B cell (primary cell): ENCODE results near the gene CSF2RB. TPM values are rescaled to one million over a fixed set of nuclear protein-coding genes. Genes with fewer than 3 reads are reported as not detected.

Experiments used
- ATAC-seq: fragments of 200-7000 bp; cut with Tn5 transposase; one replicate; pipeline ENCODE4 v1.10.0; 2021; ENCODE audit warnings: low read depth, mild to moderate bottlenecking, moderate number of reproducible peaks, moderate library complexity
- CTCF ChIA-PET: fragments of 350-600 bp; sonication (Branson Sonifier 250); formaldehyde crosslinking; loops from one replicate; lab custom pipeline; 2021; ENCODE audit warnings: antibody characterized with exemption, inconsistent platforms; lab: Charles Lee
- POLR2A ChIA-PET: fragments of 350-600 bp; sonication (Branson Sonifier 250); formaldehyde crosslinking; loops from one replicate; lab custom pipeline; 2021; ENCODE audit warnings: antibody characterized with exemption; lab: Charles Lee
- DNase-seq: peaks from one replicate; pipeline ENCODE4 v3.0.0; 2013
- H2AFZ ChIP-seq: 2 replicates; pipeline ENCODE4 v1.6.1; 2012; ENCODE audit warnings: mild to moderate bottlenecking, low read depth, low read length; ENCODE audit not compliant: insufficient read depth, poor library complexity, severe bottlenecking
- H3K27ac ChIP-seq, 2 donors: 1 replicate in 1 of 2; 2 replicates in 1 of 2; pipeline ENCODE4 v1.5.1; 2012 to 2013; ENCODE audit warnings: low read length in 2 of 2, mild to moderate bottlenecking in 2 of 2, moderate library complexity in 1 of 2
- H3K27me3 ChIP-seq, 4 experiments: fragments of 200-600 bp in 1 of 4; sonication (generic) in 1 of 4; replicated peaks in 1 of 4; 1 replicate in 2 of 4; 2 replicates in 2 of 4; pipeline versions ENCODE4 v1.6.1 to v1.7.0; 2013 to 2016; ENCODE audit warnings: low read length in 3 of 4, mild to moderate bottlenecking in 2 of 4, mixed read lengths in 1 of 4, moderate library complexity in 1 of 4; ENCODE audit not compliant: insufficient read depth in 4 of 4, control insufficient read depth in 3 of 4; ENCODE audit errors: control extremely low read depth in 1 of 4
- H3K36me3 ChIP-seq, 2 experiments: replicated peaks in 1 of 2; 1 replicate in 1 of 2; 2 replicates in 1 of 2; pipeline versions ENCODE4 v1.6.1 to v1.7.1; 2013; ENCODE audit warnings: low read length in 1 of 2; ENCODE audit not compliant: insufficient read depth in 2 of 2, control insufficient read depth in 1 of 2; ENCODE audit errors: control extremely low read depth in 1 of 2, extremely low read depth in 1 of 2
- H3K4me1 ChIP-seq, 2 donors: fragments of 200-600 bp in 1 of 2; sonication (generic) in 1 of 2; 1 replicate in 1 of 2; 2 replicates in 1 of 2; pipeline versions ENCODE4 v1.5.1 to v1.6.1; 2013 to 2017; ENCODE audit warnings: low read length in 2 of 2; ENCODE audit not compliant: control insufficient read depth in 2 of 2, insufficient read depth in 2 of 2
- H3K4me2 ChIP-seq: replicated peaks from 2 replicates; pipeline ENCODE3; 2012; ENCODE audit warnings: mild to moderate bottlenecking, low read depth, low read length; ENCODE audit not compliant: poor library complexity, severe bottlenecking
- H3K4me3 ChIP-seq, 5 experiments: fragments of 200-600 bp in 1 of 5; sonication (generic) in 1 of 5; 1 replicate in 3 of 5; 2 replicates in 2 of 5; pipeline versions ENCODE4 v1.5.1 to v1.7.0; 2011 to 2016; ENCODE audit warnings: low read length in 4 of 5, mild to moderate bottlenecking in 4 of 5, low read depth in 2 of 5, control low read depth in 1 of 5, moderate library complexity in 1 of 5; ENCODE audit not compliant: insufficient read depth in 1 of 5; ENCODE audit errors: control extremely low read depth in 1 of 5, extremely low read depth in 1 of 5
- H3K79me2 ChIP-seq: fragments of 200-600 bp; sonication (generic); one replicate; pipeline ENCODE4 v1.6.0; 2016; ENCODE audit warnings: low read length; ENCODE audit not compliant: control insufficient read depth, insufficient read depth
- H3K9ac ChIP-seq: fragments of 200-600 bp; sonication (generic); 2 replicates; pipeline ENCODE4 v1.6.1; 2017; ENCODE audit warnings: mild to moderate bottlenecking, low read length, moderate library complexity
- H3K9me3 ChIP-seq, 3 donors: one replicate each; pipeline versions ENCODE4 v1.6.1 to v1.7.1; 2013; ENCODE audit warnings: low read length in 2 of 3; ENCODE audit not compliant: control insufficient read depth in 2 of 3, insufficient read depth in 1 of 3; ENCODE audit errors: control extremely low read depth in 1 of 3
- H4K20me1 ChIP-seq: 2 replicates; pipeline ENCODE4 v1.6.0; 2012; ENCODE audit warnings: mild to moderate bottlenecking, low read length; ENCODE audit not compliant: insufficient read depth, control insufficient read depth, poor library complexity, severe bottlenecking
- H3K27ac Mint-ChIP-seq: one replicate; pipeline ENCODE4 v1.8.0; 2021; ENCODE audit warnings: mixed read lengths
- H3K27me3 Mint-ChIP-seq: one replicate; pipeline ENCODE4 v1.8.0; 2021; ENCODE audit warnings: mixed read lengths
- H3K4me1 Mint-ChIP-seq: one replicate; pipeline ENCODE4 v1.8.0; 2021; ENCODE audit warnings: mixed read lengths
- H3K4me3 Mint-ChIP-seq: one replicate; pipeline ENCODE4 v1.8.0; 2021; ENCODE audit warnings: mixed read lengths
- H3K9me3 Mint-ChIP-seq: one replicate; pipeline ENCODE4 v1.8.0; 2022; ENCODE audit warnings: mixed read lengths; ENCODE audit not compliant: insufficient read depth
- EZH2 ChIP-seq: IDR thresholded peaks from 2 replicates; pipeline ENCODE4 v1.6.1; 2012; ENCODE audit warnings: borderline replicate concordance, low read depth, mild to moderate bottlenecking, moderate library complexity, low read length; ENCODE audit not compliant: insufficient read depth, poor library complexity, severe bottlenecking
- WGBS: methylation state at CpG from one replicate; pipeline ENCODE4 v1.1.5; 2013; ENCODE audit warnings: missing lambda C conversion rate; ENCODE audit not compliant: insufficient coverage; 5-methylcytosine and 5-hydroxymethylcytosine counted together
- intact Hi-C: fragments of 100-400 bp; cut with micrococcal nuclease; formaldehyde crosslinking; loops from one replicate; pipeline ENCODE4 v1.10.0; 2022
- polyA plus RNA-seq: library from polyadenylated mRNA; depleted of rRNA; stranded (reverse); fragments of >200 nt; gene quantifications from 2 replicates; pipeline ENCODE4 v1.2.3, GENCODE V29; 2012
- total RNA-seq, 2 donors: library from RNA; stranded (reverse); fragments of 120-200 nt in 1 of 2; gene quantifications; 1 replicate in 1 of 2; 2 replicates in 1 of 2; pipeline versions ENCODE4 v1.2.3 to v1.2.4, GENCODE V29; 2013 to 2022
- TF ChIP-seq, protein P1 (sequence below): fragments of 200-600 bp; IDR thresholded peaks from one replicate; pipeline ENCODE4 v1.8.0; 2022; ENCODE audit warnings: antibody characterized with exemption, mild to moderate bottlenecking

The CSF2RB gene
- total and polyA plus RNA-seq, 2 donors (not counting 1 experiment from before 2014, with no cell fraction given) = 22.0 to 39.7 TPM

DNA sequence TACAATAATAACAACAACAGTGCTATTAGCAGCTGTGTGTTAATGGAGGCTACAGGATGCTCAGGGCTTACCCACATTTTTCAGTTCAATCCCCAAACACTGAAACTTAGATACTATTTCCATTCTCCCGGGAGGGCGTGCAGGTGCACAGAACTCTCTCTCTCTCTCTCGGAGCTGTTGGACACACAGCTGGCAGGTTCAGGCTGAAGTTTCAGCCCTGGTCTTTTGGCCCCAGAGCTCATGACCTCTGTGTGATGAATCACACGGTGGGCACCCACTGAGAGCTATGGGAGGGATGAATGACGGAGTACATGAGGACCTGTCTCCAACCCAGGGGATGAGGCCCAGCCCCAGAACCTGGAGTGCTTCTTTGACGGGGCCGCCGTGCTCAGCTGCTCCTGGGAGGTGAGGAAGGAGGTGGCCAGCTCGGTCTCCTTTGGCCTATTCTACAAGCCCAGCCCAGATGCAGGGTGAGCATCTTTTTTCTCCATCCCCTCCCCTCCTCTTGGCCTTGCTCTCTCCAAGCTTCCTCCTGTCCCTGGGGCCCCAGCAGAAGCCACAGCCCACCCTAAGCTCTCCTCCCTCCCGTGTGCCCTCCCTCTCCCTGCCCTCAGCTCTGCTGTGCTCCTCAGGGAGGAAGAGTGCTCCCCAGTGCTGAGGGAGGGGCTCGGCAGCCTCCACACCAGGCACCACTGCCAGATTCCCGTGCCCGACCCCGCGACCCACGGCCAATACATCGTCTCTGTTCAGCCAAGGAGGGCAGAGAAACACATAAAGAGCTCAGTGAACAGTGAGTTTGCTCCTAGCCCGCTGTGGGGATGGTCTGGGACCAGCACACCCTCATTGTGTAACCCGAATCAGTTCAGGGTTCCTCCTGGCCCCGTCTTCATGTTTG is 16.9 kb downstream of the CSF2RB start:
- intact Hi-C loops = no loop called here
- 88% methylated on average over 14 of the region's 20 CpGs for WGBS
- no peaks in the 10 kb centered on the region for H3K9me3 ChIP-seq
- no peak overlapping the region for H3K4me3 ChIP-seq
- DNase-seq = no peak
- Mint-ChIP-seq H3K4me3 (no peak overlapping the region), H3K27ac (no peak overlapping the region), H3K4me1 (no peaks in the 10 kb centered on the region), H3K27me3 (no peaks in the 10 kb centered on the region), H3K9me3 (no peaks in the 10 kb centered on the region)
- H2AFZ ChIP-seq = no peak overlapping the region
- H4K20me1 ChIP-seq = no peaks in the 10 kb centered on the region
- H3K79me2 ChIP-seq = no peaks in the 10 kb centered on the region
- H3K4me1 ChIP-seq = no peaks in the 10 kb centered on the region
- ChIA-PET POLR2A (no interaction called here), CTCF (interaction anchor here (1.3 kb wide), 1 partner anchor 13 kb away, joined by 3 read pairs; no protein-coding TSS in a partner anchor)
- ATAC-seq = no peak
- peaks cover 0 to 58% of the 10 kb centered on the region in 2 experiments for H3K36me3 ChIP-seq
- H3K9ac ChIP-seq = no peak overlapping the region
- TF ChIP-seq, protein P1, sequence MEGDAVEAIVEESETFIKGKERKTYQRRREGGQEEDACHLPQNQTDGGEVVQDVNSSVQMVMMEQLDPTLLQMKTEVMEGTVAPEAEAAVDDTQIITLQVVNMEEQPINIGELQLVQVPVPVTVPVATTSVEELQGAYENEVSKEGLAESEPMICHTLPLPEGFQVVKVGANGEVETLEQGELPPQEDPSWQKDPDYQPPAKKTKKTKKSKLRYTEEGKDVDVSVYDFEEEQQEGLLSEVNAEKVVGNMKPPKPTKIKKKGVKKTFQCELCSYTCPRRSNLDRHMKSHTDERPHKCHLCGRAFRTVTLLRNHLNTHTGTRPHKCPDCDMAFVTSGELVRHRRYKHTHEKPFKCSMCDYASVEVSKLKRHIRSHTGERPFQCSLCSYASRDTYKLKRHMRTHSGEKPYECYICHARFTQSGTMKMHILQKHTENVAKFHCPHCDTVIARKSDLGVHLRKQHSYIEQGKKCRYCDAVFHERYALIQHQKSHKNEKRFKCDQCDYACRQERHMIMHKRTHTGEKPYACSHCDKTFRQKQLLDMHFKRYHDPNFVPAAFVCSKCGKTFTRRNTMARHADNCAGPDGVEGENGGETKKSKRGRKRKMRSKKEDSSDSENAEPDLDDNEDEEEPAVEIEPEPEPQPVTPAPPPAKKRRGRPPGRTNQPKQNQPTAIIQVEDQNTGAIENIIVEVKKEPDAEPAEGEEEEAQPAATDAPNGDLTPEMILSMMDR = no peak
- no peak for TF ChIP-seq EZH2
- H3K4me2 ChIP-seq = no peak overlapping the region
- no peaks in the 10 kb centered on the region for H3K27me3 ChIP-seq
- H3K27ac ChIP-seq = no peak overlapping the region

- Histone ChIP-seq H3K9ac (no peak overlapping the region), H4K20me1 (no peaks in the 10 kb centered on the region), H3K36me3 (peaks cover 0 to 52% of the 10 kb centered on the region in 2 experiments), H3K27ac (no peak overlapping the region), H3K4me1 (peaks cover 0 to under 1% of the 10 kb centered on the region in 2 donors), H3K79me2 (no peaks in the 10 kb centered on the region), H2AFZ (no peak overlapping the region), H3K9me3 (no peaks in the 10 kb centered on the region), H3K4me2 (no peak overlapping the region), H3K4me3 (no peak overlapping the region), H3K27me3 (no peaks in the 10 kb centered on the region)
- Mint-ChIP-seq H3K9me3 (no peaks in the 10 kb centered on the region), H3K4me3 (no peak overlapping the region), H3K27me3 (no peaks in the 10 kb centered on the region), H3K4me1 (peaks cover 6% of the 10 kb centered on the region), H3K27ac (no peak overlapping the region)
- CTCF ChIA-PET = no interaction called here
- WGBS = 90% methylated on average over 2 of the region's 2 CpGs
- no peak for ATAC-seq
- intact Hi-C loops = no loop called here
- DNase-seq = no peak
- POLR2A ChIA-PET = no interaction called here
- TF ChIP-seq, protein P1 = no peak
- no peak for TF ChIP-seq EZH2
Observed at GRCh38 chr22:36931446-36931845, 18.0 kb downstream of the CSF2RB start.
